SW480 (cell line): Measurements from ENCODE around the gene RAPGEF1.
A peak's percentile ranks its signal among the peaks of the same experiment; 100 is the strongest.
"Not testable (repeated sequence)": the region's sequence is repeated elsewhere in the genome, so short reads cannot be mapped to it uniquely, and the experiment has no call there.

Experiments used
- DNase-seq: peaks from one replicate; pipeline ENCODE4 v3.0.0-alpha.2; 2016; ENCODE audit warnings: low spot score

The RAPGEF1 gene

GRCh38 chr9:131670247-131671132, 69.4 kb downstream of the RAPGEF1 start:
- no peak for DNase-seq

GRCh38 chr9:131669269-131670157, 70.4 kb downstream of the RAPGEF1 start:
- DNase-seq = no peak

- no peak for DNase-seq
Observed at GRCh38 chr9:131668439-131669268, 71.2 kb downstream of the RAPGEF1 start.

- no peak for DNase-seq
Observed at GRCh38 chr9:131668057-131668438, 71.8 kb downstream of the RAPGEF1 start.

GRCh38 chr9:131667576-131667975, 72.3 kb downstream of the RAPGEF1 start:
- no peak for DNase-seq

GRCh38 chr9:131666774-131667173, 73.1 kb downstream of the RAPGEF1 start:
- DNase-seq = no peak

GRCh38 chr9:131666029-131666428, 73.8 kb downstream of the RAPGEF1 start:
- no peak for DNase-seq

GRCh38 chr9:131663288-131663687, 76.6 kb downstream of the RAPGEF1 start:
- DNase-seq = no peak

GRCh38 chr9:131662289-131662621, 77.6 kb downstream of the RAPGEF1 start:
- not testable (repeated sequence) for DNase-seq

GRCh38 chr9:131661568-131662288, 78.1 kb downstream of the RAPGEF1 start:
- DNase-seq = no peak

GRCh38 chr9:131660466-131661405, 79.1 kb downstream of the RAPGEF1 start:
- DNase-seq = no peak

GRCh38 chr9:131658377-131659129, 81.3 kb downstream of the RAPGEF1 start:
- peak; percentile 61 for DNase-seq

GRCh38 chr9:131657940-131658339, 81.9 kb downstream of the RAPGEF1 start:
- no peak for DNase-seq

- DNase-seq = no peak
Observed at GRCh38 chr9:131657456-131657855, 82.4 kb downstream of the RAPGEF1 start.

- no peak for DNase-seq
Observed at GRCh38 chr9:131657037-131657377, 82.9 kb downstream of the RAPGEF1 start.

- no peak for DNase-seq
Observed at GRCh38 chr9:131656356-131657036, 83.4 kb downstream of the RAPGEF1 start.

- not testable (repeated sequence) for DNase-seq
Observed at GRCh38 chr9:131654369-131654768, 85.5 kb downstream of the RAPGEF1 start.

- DNase-seq = no peak
Observed at GRCh38 chr9:131651599-131651998, 88.3 kb downstream of the RAPGEF1 start.

GRCh38 chr9:131651160-131651559, 88.7 kb downstream of the RAPGEF1 start:
- DNase-seq = no peak
